Measurements from ENCODE around the gene HCAR2.

GRCh38 chr12:122681814-122682213 is 21.3 kb downstream of the HCAR2 start:
- TF ChIP-seq, protein P1, sequence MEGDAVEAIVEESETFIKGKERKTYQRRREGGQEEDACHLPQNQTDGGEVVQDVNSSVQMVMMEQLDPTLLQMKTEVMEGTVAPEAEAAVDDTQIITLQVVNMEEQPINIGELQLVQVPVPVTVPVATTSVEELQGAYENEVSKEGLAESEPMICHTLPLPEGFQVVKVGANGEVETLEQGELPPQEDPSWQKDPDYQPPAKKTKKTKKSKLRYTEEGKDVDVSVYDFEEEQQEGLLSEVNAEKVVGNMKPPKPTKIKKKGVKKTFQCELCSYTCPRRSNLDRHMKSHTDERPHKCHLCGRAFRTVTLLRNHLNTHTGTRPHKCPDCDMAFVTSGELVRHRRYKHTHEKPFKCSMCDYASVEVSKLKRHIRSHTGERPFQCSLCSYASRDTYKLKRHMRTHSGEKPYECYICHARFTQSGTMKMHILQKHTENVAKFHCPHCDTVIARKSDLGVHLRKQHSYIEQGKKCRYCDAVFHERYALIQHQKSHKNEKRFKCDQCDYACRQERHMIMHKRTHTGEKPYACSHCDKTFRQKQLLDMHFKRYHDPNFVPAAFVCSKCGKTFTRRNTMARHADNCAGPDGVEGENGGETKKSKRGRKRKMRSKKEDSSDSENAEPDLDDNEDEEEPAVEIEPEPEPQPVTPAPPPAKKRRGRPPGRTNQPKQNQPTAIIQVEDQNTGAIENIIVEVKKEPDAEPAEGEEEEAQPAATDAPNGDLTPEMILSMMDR (IDR thresholded peaks at IDR 0.05), result no peak
- TF ChIP-seq EP300 (IDR thresholded peaks at IDR 0.05), result no peak
- TF ChIP-seq POLR2A (IDR thresholded peaks at IDR 0.05), result no peak
- no peak for TF ChIP-seq POLR2AphosphoS5 (IDR thresholded peaks at IDR 0.05)

Measured in sigmoid colon (tissue), 4 donors.